Measurements from ENCODE around the gene C1QA.

GRCh38 chr1:22688466-22688865 lies 52.0 kb downstream of the C1QA start:
- TF ChIP-seq, protein P1, sequence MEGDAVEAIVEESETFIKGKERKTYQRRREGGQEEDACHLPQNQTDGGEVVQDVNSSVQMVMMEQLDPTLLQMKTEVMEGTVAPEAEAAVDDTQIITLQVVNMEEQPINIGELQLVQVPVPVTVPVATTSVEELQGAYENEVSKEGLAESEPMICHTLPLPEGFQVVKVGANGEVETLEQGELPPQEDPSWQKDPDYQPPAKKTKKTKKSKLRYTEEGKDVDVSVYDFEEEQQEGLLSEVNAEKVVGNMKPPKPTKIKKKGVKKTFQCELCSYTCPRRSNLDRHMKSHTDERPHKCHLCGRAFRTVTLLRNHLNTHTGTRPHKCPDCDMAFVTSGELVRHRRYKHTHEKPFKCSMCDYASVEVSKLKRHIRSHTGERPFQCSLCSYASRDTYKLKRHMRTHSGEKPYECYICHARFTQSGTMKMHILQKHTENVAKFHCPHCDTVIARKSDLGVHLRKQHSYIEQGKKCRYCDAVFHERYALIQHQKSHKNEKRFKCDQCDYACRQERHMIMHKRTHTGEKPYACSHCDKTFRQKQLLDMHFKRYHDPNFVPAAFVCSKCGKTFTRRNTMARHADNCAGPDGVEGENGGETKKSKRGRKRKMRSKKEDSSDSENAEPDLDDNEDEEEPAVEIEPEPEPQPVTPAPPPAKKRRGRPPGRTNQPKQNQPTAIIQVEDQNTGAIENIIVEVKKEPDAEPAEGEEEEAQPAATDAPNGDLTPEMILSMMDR (IDR thresholded peaks at IDR 0.05) = no peak
- TF ChIP-seq POLR2A (IDR thresholded peaks at IDR 0.05) = no peak
